H1 (cell line): Measurements from ENCODE around the gene CACNG4. TPM values are rescaled to one million over a fixed set of nuclear protein-coding genes. Genes with fewer than 3 reads are reported as not detected.

Experiments used
- CTCF ChIA-PET: fragments of 300-600 bp; sonication (Branson Sonifier 250); formaldehyde crosslinking; loops from one replicate; lab custom pipeline; 2021; ENCODE audit not compliant: partially characterized antibody; lab: Charles Lee
- POLR2A ChIA-PET: fragments of 300-600 bp; sonication (Branson Sonifier 250); formaldehyde crosslinking; loops from one replicate; lab custom pipeline; 2021; ENCODE audit warnings: inconsistent platforms; ENCODE audit not compliant: partially characterized antibody; lab: Charles Lee
- DNase-seq, 2 experiments: peaks; one replicate each; pipeline versions ENCODE4 v3.0.0 to v3.0.0-alpha.2; 2010 to 2022; ENCODE audit warnings: low spot score in 2 of 2, low read depth in 1 of 2, mixed read lengths in 1 of 2
- FAIRE-seq: peaks from 2 replicates; lab custom pipeline; 2011; peaks lifted over from hg19 to GRCh38; lab: Jason Lieb, UNC
- H2AFZ ChIP-seq: 2 replicates; pipeline ENCODE4 v1.8.1; 2012; ENCODE audit warnings: low read length, inconsistent platforms
- H2AK5ac ChIP-seq: 2 replicates; pipeline ENCODE4 v1.6.1; 2013; ENCODE audit warnings: low read depth, low read length
- H2BK120ac ChIP-seq: replicated peaks from 2 replicates; pipeline ENCODE3; 2013; ENCODE audit warnings: low read depth, low read length, inconsistent platforms
- H2BK12ac ChIP-seq: 2 replicates; pipeline ENCODE4 v1.6.1; 2013; ENCODE audit warnings: low read depth, low read length
- H2BK15ac ChIP-seq: 2 replicates; pipeline ENCODE4 v1.6.1; 2013; ENCODE audit warnings: low read length
- H2BK20ac ChIP-seq: 2 replicates; pipeline ENCODE4 v1.6.1; 2013; ENCODE audit warnings: low read length
- H2BK5ac ChIP-seq: 2 replicates; pipeline ENCODE4 v1.6.1; 2013; ENCODE audit warnings: low read depth, low read length
- H3K14ac ChIP-seq: 2 replicates; pipeline ENCODE4 v1.6.1; 2013; ENCODE audit warnings: inconsistent platforms; ENCODE audit not compliant: insufficient read length
- H3K18ac ChIP-seq: 2 replicates; pipeline ENCODE4 v1.6.1; 2013; ENCODE audit warnings: low read length; ENCODE audit errors: extremely low read depth
- H3K23ac ChIP-seq: 2 replicates; pipeline ENCODE4 v1.6.1; 2013; ENCODE audit warnings: inconsistent platforms; ENCODE audit not compliant: insufficient read length
- H3K23me2 ChIP-seq: 2 replicates; pipeline ENCODE4 v1.6.1; 2013; ENCODE audit warnings: low read depth, low read length
- H3K27ac ChIP-seq: 2 replicates; pipeline ENCODE4 v1.6.1; 2011; ENCODE audit warnings: low read depth, low read length, inconsistent platforms
- H3K27me3 ChIP-seq, 4 experiments: replicated peaks in 1 of 4; 1 replicate in 1 of 4; 2 replicates in 3 of 4; pipeline versions ENCODE4 v1.6.1 to v1.8.1; 2011 to 2013; ENCODE audit warnings: low read length in 3 of 4, mild to moderate bottlenecking in 3 of 4, inconsistent platforms in 2 of 4, mixed read lengths in 2 of 4, moderate library complexity in 1 of 4; ENCODE audit not compliant: control insufficient read depth in 3 of 4, insufficient read depth in 3 of 4; ENCODE audit errors: extremely low read depth in 1 of 4
- H3K36me3 ChIP-seq, 4 experiments: 2 replicates each; pipeline versions ENCODE4 v1.6.1 to v1.8.1; 2011 to 2013; ENCODE audit warnings: mild to moderate bottlenecking in 4 of 4, low read length in 3 of 4, moderate library complexity in 2 of 4, control low read depth in 1 of 4, inconsistent platforms in 1 of 4; ENCODE audit not compliant: insufficient read depth in 4 of 4, control insufficient read depth in 2 of 4
- H3K4ac ChIP-seq: replicated peaks from 2 replicates; pipeline ENCODE3; 2013; ENCODE audit warnings: low read length, low read depth, mixed read lengths, inconsistent platforms; ENCODE audit not compliant: insufficient read length
- H3K4me1 ChIP-seq, 4 experiments: replicated peaks in 1 of 4; 1 replicate in 1 of 4; 2 replicates in 3 of 4; pipeline versions ENCODE4 v1.6.1 to v1.8.1; 2011 to 2013; ENCODE audit warnings: low read length in 3 of 4, inconsistent platforms in 2 of 4, mixed read lengths in 1 of 4; ENCODE audit not compliant: insufficient read depth in 4 of 4, control insufficient read depth in 3 of 4
- H3K4me2 ChIP-seq, 2 experiments: 2 replicates each; pipeline versions ENCODE4 v1.6.1 to v1.8.1; 2011 to 2013; ENCODE audit warnings: low read depth in 2 of 2, low read length in 2 of 2, control low read depth in 1 of 2, inconsistent platforms in 1 of 2, mild to moderate bottlenecking in 1 of 2; ENCODE audit not compliant: insufficient read depth in 1 of 2
- H3K4me3 ChIP-seq, 4 experiments: fragments of 200-600, 300-600 bp in 1 of 4; sonication (generic), shearing (Covaris generic), sonication (Bioruptor Twin) in 1 of 4; 2 replicates each; pipeline versions ENCODE4 v1.5.1 to v1.8.1; 2011 to 2016; ENCODE audit warnings: low read length in 4 of 4, low read depth in 3 of 4, control low read depth in 2 of 4, inconsistent platforms in 2 of 4, mild to moderate bottlenecking in 2 of 4, mixed read lengths in 1 of 4, moderate library complexity in 1 of 4; ENCODE audit not compliant: insufficient read depth in 2 of 4; ENCODE audit errors: extremely low read depth in 1 of 4
- H3K56ac ChIP-seq: replicated peaks from 2 replicates; pipeline ENCODE3; 2013; ENCODE audit warnings: low read depth, mild to moderate bottlenecking, mixed read lengths, low read length, inconsistent platforms; ENCODE audit not compliant: insufficient read length
- H3K79me1 ChIP-seq: 2 replicates; pipeline ENCODE4 v1.6.1; 2013; ENCODE audit warnings: low read depth, low read length, control low read depth
- H3K79me2 ChIP-seq, 2 experiments: 2 replicates each; pipeline versions ENCODE4 v1.6.1 to v1.8.1; 2012 to 2013; ENCODE audit warnings: low read length in 2 of 2, mild to moderate bottlenecking in 2 of 2, inconsistent platforms in 1 of 2; ENCODE audit not compliant: insufficient read depth in 2 of 2, control insufficient read depth in 1 of 2
- H3K9ac ChIP-seq, 4 experiments: replicated peaks in 1 of 4; 1 replicate in 1 of 4; 2 replicates in 3 of 4; pipeline versions ENCODE4 v1.6.1 to v1.8.1; 2011 to 2013; ENCODE audit warnings: low read depth in 3 of 4, low read length in 3 of 4, control low read depth in 2 of 4, mild to moderate bottlenecking in 2 of 4, moderate library complexity in 2 of 4, inconsistent platforms in 1 of 4; ENCODE audit errors: extremely low read depth in 1 of 4
- H3K9me3 ChIP-seq, 2 experiments: 2 replicates each; pipeline versions ENCODE4 v1.6.1 to v1.8.1; 2012 to 2013; ENCODE audit warnings: mild to moderate bottlenecking in 2 of 2, moderate library complexity in 2 of 2, control low read depth in 1 of 2, inconsistent platforms in 1 of 2, low read depth in 1 of 2, low read length in 1 of 2, mixed read lengths in 1 of 2; ENCODE audit not compliant: insufficient read depth in 2 of 2
- H4K20me1 ChIP-seq, 2 experiments: replicated peaks in 1 of 2; 2 replicates each; pipeline versions ENCODE3 to v1.8.1; 2011 to 2013; ENCODE audit warnings: inconsistent platforms in 2 of 2, low read length in 2 of 2, mild to moderate bottlenecking in 1 of 2; ENCODE audit not compliant: insufficient read depth in 2 of 2, control insufficient read depth in 1 of 2
- H4K5ac ChIP-seq: 2 replicates; pipeline ENCODE4 v1.6.1; 2013; ENCODE audit warnings: low read length, low read depth, mixed read lengths, inconsistent platforms; ENCODE audit not compliant: insufficient read length
- H4K8ac ChIP-seq: 2 replicates; pipeline ENCODE4 v1.8.0; 2013; ENCODE audit warnings: mild to moderate bottlenecking, moderate library complexity, low read length, inconsistent platforms; ENCODE audit not compliant: insufficient read depth; ENCODE audit errors: extremely low read depth
- H4K91ac ChIP-seq: replicated peaks from 2 replicates; pipeline ENCODE3; 2013; ENCODE audit warnings: low read length, mixed read lengths, inconsistent platforms; ENCODE audit not compliant: insufficient read length
- CREB1 ChIP-seq: IDR thresholded peaks from 2 replicates; pipeline ENCODE4 v1.6.1; 2012; ENCODE audit warnings: inconsistent platforms
- EZH2 ChIP-seq: fragments of 200-600 bp; sonication (generic); IDR thresholded peaks from 2 replicates; pipeline ENCODE4 v1.7.1; 2012; ENCODE audit warnings: low read depth, mild to moderate bottlenecking, moderate library complexity, low read length, inconsistent platforms; ENCODE audit not compliant: severe bottlenecking
- FOSL1 ChIP-seq: IDR thresholded peaks from 2 replicates; pipeline ENCODE4 v1.6.1; 2011; ENCODE audit warnings: mild to moderate bottlenecking, low read depth, low read length, moderate library complexity; ENCODE audit not compliant: insufficient read depth
- NRF1 ChIP-seq: IDR thresholded peaks from 2 replicates; pipeline ENCODE4 v1.6.1; 2011; ENCODE audit warnings: mild to moderate bottlenecking, low read depth, low read length, improper control_type of control experiment
- WGBS, 2 experiments: shearing (Covaris generic) in 1 of 2; methylation state at CpG; one replicate each; pipeline versions ENCODE4 v1.1.6 to v1.1.7; 2013 to 2015; ENCODE audit warnings: low lambda C conversion rate in 2 of 2, mixed read lengths in 2 of 2, inconsistent platforms in 1 of 2, low coverage in 1 of 2, missing lambda C conversion rate in 1 of 2; ENCODE audit not compliant: insufficient replicate concordance in 2 of 2, insufficient coverage in 1 of 2, insufficient read length in 1 of 2; ENCODE audit errors: extremely low coverage in 1 of 2, missing lambda C conversion rate in 1 of 2; 5-methylcytosine and 5-hydroxymethylcytosine counted together
- polyA plus RNA-seq, 7 experiments: library from polyadenylated mRNA; depleted of rRNA in 3 of 7; stranded (reverse) in 5 of 7; unstranded in 2 of 7; fragments of >200 nt in 5 of 7; fragments of 200-250 nt in 2 of 7; gene quantifications; 1 replicate in 5 of 7; 2 replicates in 1 of 7; 4 replicates in 1 of 7; pipeline versions ENCODE4 v1.2.1 to v1.2.3, GENCODE V29; 2011 to 2013; ENCODE audit warnings: missing spikeins in 2 of 7, mixed read lengths in 2 of 7
- total RNA-seq: library from RNA; stranded (reverse); fragmentation: NEBNext Ultra II Directional; extraction: Animal tissue kit (Norgen Biotek cat#: 25700); gene quantifications from 2 replicates; pipeline ENCODE4 v1.2.1, GENCODE V29; 2021

Gene CACNG4
- total and polyA plus RNA-seq, 2 of the 8 experiments (the other 6 are each of a cell fraction or from before 2014, with no cell fraction given), result 3.6 to 5.6 TPM

GRCh38 chr17:67021743-67022450, 57.4 kb downstream of the CACNG4 start:
- H3K23ac ChIP-seq, result no peak overlapping the region
- no peak overlapping the region; the same call in 1 of the 2 replicates for H3K18ac ChIP-seq
- no peak overlapping the region for H2BK120ac ChIP-seq
- H2BK12ac ChIP-seq, result no peak overlapping the region
- no peak overlapping the region for H3K14ac ChIP-seq
- no peaks in the 10 kb centered on the region for H3K4me1 ChIP-seq
- no peak overlapping the region for H3K9ac ChIP-seq
- peaks cover 9% of the 10 kb centered on the region; the same call in 1 of the 2 replicates for H3K23me2 ChIP-seq
- H3K36me3 ChIP-seq, result no peaks in the 10 kb centered on the region
- H3K4me3 ChIP-seq, result no peak overlapping the region
- H3K27me3 ChIP-seq, result no peaks in the 10 kb centered on the region
- no peak for FAIRE-seq
- WGBS, 2 experiments, result 82% methylated on average over 12 of the region's 16 CpGs; no CpG with 5 or more reads in 1 of the 2 experiments
- no peak overlapping the region for H4K91ac ChIP-seq
- no peak for DNase-seq
- no peak overlapping the region for H3K27ac ChIP-seq
- no peaks in the 10 kb centered on the region for H3K79me2 ChIP-seq
- H2AK5ac ChIP-seq, result no peak overlapping the region
- no peak overlapping the region for H3K4ac ChIP-seq
- H3K79me1 ChIP-seq, result no peaks in the 10 kb centered on the region; the same call in 1 of the 2 replicates
- no peak overlapping the region for H4K8ac ChIP-seq
- no peak overlapping the region for H2AFZ ChIP-seq
- H3K56ac ChIP-seq, result no peak overlapping the region
- no peak overlapping the region for H3K4me2 ChIP-seq
- H2BK20ac ChIP-seq, result no peak overlapping the region
- CTCF ChIA-PET, result interaction anchor here (0.9 to 3.4 kb wide), 5 partner anchors 9 to 294 kb away, joined by 3 to 15 read pairs (median 6); no protein-coding TSS in a partner anchor
- no peak overlapping the region for H4K5ac ChIP-seq
- H3K9me3 ChIP-seq, result no peaks in the 10 kb centered on the region
- H2BK15ac ChIP-seq, result no peak overlapping the region
- POLR2A ChIA-PET, result interaction anchor here (1.3 kb wide), 1 partner anchor 9 kb away, joined by 3 read pairs; no protein-coding TSS in a partner anchor
- peaks cover 0 to 9% of the 10 kb centered on the region in 2 experiments for H4K20me1 ChIP-seq
- H2BK5ac ChIP-seq, result no peak overlapping the region
- TF ChIP-seq CREB1 (no peak), EZH2 (no peak), NRF1 (no peak), FOSL1 (no peak)
